Measurements from ENCODE around the gene RABGAP1L.
"Not testable (repeated sequence)": the region's sequence is repeated elsewhere in the genome, so short reads cannot be mapped to it uniquely, and the experiment has no call there.

RABGAP1L gene

GRCh38 chr1:174150499-174150898, 8.8 kb upstream of the RABGAP1L start:
- in situ Hi-C loops (cut with HindIII; ENCODE audit: low pct_ligation_motif_present, low pct_unique_long_range_greater_than_20kb, low sequenced_read_pairs): no loop called here
- DNase-seq: no peak

GRCh38 chr1:174152427-174152826, 6.9 kb upstream of the RABGAP1L start:
- no peak for DNase-seq
- in situ Hi-C loops (cut with HindIII; ENCODE audit: low pct_ligation_motif_present, low pct_unique_long_range_greater_than_20kb, low sequenced_read_pairs): no loop called here

DNA sequence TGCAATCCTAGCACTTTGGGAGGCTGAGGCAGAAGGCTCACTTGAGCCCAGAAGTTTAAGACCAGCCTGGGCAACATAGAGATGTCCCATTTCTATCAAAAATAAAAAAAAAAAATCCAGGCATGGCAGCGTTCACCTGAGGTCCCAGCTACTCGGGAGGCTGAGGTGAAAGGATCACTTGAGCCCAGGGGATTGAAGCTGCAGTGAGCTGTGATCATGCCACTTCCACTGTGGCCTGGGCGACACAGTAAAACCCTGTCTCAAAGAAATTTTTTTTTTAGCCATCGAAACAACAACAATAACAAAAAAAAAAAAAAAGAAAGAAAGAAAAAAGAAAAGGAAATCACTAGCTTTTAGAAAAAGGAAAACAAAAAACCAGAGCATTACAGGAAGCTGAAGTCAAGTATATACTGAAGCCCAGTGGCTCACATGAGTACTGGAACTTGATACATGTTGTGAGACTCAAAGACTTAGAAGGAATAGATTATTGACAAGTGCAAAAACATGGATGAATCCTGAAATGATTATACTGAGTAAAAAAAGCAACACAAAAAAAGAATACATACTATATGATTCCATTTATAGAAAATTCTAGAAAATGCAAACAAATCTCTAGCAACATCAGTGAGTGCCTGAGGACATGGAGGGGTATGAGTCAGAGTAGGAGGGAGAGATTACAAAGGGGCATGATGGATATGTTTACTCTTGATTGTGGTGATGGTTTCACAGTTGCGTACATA, 6.1 kb upstream of the RABGAP1L start:
- DNase-seq: no peak
- in situ Hi-C loops (cut with HindIII; ENCODE audit: low pct_ligation_motif_present, low pct_unique_long_range_greater_than_20kb, low sequenced_read_pairs): no loop called here

- DNase-seq: no peak
- in situ Hi-C loops (cut with HindIII; ENCODE audit: low pct_ligation_motif_present, low pct_unique_long_range_greater_than_20kb, low sequenced_read_pairs): no loop called here
These were observed 5.6 kb upstream of the RABGAP1L start for GRCh38 chr1:174153825-174154107.

DNA sequence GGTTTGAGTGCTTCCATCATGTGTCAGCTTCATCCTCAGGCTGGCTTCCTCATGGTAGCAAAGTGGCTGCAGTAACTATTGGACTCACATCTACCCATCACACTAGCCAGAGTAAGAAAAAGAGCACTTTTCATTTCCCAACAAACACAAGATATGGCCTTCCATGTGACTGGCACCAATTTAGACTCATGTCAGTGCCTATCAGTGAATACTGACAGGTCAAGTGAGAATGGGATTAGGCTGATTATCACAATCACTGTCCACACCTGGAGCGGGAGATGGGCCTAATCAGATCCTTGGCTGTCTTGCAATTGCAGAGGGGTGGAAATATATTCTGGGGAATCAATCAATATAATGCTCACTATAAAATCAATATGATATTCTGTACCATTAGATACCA, 2.9 kb upstream of the RABGAP1L start:
- in situ Hi-C loops (cut with HindIII; ENCODE audit: low pct_ligation_motif_present, low pct_unique_long_range_greater_than_20kb, low sequenced_read_pairs): no loop called here
- DNase-seq: no peak

- DNase-seq: no peak
- in situ Hi-C loops (cut with HindIII; ENCODE audit: low pct_ligation_motif_present, low pct_unique_long_range_greater_than_20kb, low sequenced_read_pairs): no loop called here
These were observed 2.0 kb upstream of the RABGAP1L start for GRCh38 chr1:174157157-174157806.

DNA sequence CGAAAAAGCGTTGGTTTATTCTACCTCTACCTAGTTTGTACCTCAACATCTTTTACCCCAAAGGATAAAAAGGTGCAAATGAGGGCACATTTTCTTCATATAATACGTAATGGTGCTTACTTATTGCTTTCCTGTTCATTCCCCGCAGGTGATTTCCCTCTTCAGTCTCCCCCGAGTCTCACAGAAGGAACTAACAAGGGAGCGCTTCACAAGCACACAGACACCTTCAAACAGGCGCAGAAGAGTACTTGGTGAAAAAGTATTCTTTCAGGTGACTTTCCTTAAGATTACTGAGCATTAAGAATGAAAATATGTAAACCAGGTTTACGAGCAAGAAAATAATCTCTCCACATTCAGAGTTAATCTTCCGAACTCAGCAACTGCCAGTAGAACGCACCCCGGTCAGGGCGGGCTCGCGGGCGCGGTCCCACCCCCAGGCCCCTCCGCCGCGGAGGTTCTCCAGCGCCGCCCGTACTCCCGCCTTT, 511 bp upstream of the RABGAP1L start:
- in situ Hi-C loops (cut with HindIII; ENCODE audit: low pct_ligation_motif_present, low pct_unique_long_range_greater_than_20kb, low sequenced_read_pairs): no loop called here
- DNase-seq: no peak

DNA sequence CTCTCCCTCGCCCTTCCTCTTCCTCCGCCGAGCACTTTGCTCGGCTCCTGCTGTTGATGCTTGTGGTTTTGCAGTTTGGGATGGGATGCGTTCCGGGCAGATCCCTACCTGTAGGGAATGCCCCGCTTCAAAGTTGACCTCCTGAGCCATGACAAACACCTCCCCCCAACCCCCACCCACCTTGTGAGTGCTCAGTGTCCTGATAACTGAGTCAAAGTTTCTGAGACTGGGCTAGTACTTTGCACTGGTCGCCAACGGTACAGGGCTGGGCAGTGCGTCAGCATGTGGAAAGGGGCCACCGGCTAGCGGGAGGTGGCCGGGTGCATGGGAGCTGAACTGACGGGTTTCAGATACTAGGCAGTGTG, 771 bp downstream of the RABGAP1L start:
- peak; percentile 25 for DNase-seq
- in situ Hi-C loops (cut with HindIII; ENCODE audit: low pct_ligation_motif_present, low pct_unique_long_range_greater_than_20kb, low sequenced_read_pairs): no loop called here

GRCh38 chr1:174160603-174161002, 1.3 kb downstream of the RABGAP1L start:
- DNase-seq: no peak
- in situ Hi-C loops (cut with HindIII; ENCODE audit: low pct_ligation_motif_present, low pct_unique_long_range_greater_than_20kb, low sequenced_read_pairs): no loop called here

DNA sequence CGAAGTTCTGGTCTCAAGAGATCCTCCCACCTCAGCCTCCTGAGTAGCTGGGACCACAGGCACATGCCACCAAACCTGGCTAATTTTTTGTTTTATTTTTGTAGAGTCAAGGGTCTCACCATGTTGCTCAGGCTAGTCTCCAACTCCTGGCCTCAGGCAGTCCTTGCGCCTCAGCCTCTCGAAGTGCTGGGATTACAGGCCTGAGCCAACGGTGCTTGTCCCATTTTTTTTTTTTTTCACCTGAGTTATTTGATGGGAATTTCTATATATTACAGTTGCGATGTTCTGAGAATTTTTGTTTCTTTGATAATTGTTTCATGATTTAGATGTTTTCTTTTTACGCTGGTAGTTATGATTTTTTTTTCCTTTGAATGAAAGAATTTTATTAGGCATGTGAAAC, 2.5 kb downstream of the RABGAP1L start:
- DNase-seq: no peak
- in situ Hi-C loops (cut with HindIII; ENCODE audit: low pct_ligation_motif_present, low pct_unique_long_range_greater_than_20kb, low sequenced_read_pairs): no loop called here

GRCh38 chr1:174164826-174165225, 5.5 kb downstream of the RABGAP1L start:
- in situ Hi-C loops (cut with HindIII; ENCODE audit: low pct_ligation_motif_present, low pct_unique_long_range_greater_than_20kb, low sequenced_read_pairs): no loop called here

GRCh38 chr1:174165471-174166137, 6.3 kb downstream of the RABGAP1L start:
- no peak for DNase-seq
- in situ Hi-C loops (cut with HindIII; ENCODE audit: low pct_ligation_motif_present, low pct_unique_long_range_greater_than_20kb, low sequenced_read_pairs): no loop called here

More at GRCh38 chr1:174164826-174165225, 5.5 kb downstream of the RABGAP1L start:
- DNase-seq: no peak

DNA sequence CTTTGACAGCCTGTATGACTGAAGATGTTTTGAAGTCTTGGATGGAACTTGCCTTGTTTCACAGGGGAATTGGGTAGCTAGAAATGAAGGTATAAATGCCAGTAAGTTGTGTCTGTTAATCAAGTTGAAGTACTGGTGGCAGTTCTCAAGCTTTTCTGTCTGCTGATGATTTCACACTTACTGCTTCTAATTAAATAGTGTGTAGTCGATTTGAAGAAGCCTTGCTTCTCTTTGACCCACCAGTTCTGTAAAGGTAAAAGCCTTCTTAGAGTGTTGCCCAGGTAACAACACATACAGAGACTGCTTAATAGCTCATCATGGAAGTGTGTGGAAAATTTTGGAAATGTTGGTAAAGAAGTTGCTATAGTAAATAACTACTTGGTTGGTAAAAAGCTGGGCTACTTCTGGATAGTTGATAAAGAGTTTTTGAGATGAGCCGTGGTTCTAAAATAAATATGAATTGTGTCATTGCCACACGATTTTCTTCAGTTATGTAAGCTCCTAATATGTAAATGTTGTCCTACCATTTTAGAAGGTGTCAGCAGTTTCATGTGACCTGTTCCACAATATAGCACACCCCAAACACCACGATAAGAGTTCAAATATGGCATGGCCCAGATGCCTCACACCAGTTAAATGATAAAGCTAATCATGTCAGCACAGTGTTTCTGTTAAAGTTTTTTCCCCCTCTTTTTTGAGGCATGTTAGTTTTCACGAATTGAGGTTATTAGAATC, 7.4 kb downstream of the RABGAP1L start:
- DNase-seq: no peak
- in situ Hi-C loops (cut with HindIII; ENCODE audit: low pct_ligation_motif_present, low pct_unique_long_range_greater_than_20kb, low sequenced_read_pairs): no loop called here

DNA sequence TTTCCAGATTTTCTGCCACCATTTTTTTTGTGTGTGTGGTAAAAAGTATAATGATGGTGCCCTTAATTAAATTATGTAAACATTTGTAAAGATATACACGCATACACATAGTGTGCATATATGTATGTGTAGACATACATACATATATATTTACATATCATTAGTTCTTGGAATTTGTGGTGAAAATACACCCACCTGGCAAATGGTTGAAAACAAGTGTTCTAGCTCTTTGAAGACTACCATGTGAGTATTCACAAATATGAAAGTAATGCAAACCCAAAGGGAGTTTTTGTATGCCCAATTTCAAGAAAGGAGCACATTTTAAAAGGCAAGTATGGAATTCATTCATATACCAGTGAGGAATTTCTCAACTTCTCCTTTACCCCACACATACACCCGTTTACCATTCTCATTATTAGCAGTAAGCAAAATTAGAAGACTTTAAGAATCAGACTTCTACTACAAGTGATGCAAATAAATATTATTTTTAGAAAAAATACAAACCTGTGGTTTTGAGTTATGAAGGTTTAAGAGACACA, 8.0 kb downstream of the RABGAP1L start:
- in situ Hi-C loops (cut with HindIII; ENCODE audit: low pct_ligation_motif_present, low pct_unique_long_range_greater_than_20kb, low sequenced_read_pairs): no loop called here
- DNase-seq: no peak

- in situ Hi-C loops (cut with HindIII; ENCODE audit: low pct_ligation_motif_present, low pct_unique_long_range_greater_than_20kb, low sequenced_read_pairs): no loop called here
- no peak for DNase-seq
These were observed 10.0 kb downstream of the RABGAP1L start for GRCh38 chr1:174169342-174169741.

DNA sequence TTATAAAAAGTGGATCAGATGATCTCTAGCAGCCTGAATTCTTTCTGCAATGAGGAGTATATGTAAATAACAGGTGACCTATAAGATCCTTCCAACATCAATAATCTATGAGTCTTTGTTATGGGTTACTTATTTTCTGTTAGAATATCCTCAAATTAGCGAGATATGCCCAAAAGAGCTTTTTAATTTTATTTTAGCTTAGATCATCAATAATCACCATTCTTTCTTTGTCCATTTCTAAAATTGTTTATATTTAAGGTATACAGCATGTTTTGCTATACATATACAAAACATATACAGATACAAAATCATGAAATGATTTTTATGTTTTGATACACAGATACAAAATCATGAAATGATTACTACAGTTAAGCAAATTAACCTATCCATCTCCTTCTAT, 11.8 kb downstream of the RABGAP1L start:
- no peak for DNase-seq
- in situ Hi-C loops (cut with HindIII; ENCODE audit: low pct_ligation_motif_present, low pct_unique_long_range_greater_than_20kb, low sequenced_read_pairs): no loop called here

DNA sequence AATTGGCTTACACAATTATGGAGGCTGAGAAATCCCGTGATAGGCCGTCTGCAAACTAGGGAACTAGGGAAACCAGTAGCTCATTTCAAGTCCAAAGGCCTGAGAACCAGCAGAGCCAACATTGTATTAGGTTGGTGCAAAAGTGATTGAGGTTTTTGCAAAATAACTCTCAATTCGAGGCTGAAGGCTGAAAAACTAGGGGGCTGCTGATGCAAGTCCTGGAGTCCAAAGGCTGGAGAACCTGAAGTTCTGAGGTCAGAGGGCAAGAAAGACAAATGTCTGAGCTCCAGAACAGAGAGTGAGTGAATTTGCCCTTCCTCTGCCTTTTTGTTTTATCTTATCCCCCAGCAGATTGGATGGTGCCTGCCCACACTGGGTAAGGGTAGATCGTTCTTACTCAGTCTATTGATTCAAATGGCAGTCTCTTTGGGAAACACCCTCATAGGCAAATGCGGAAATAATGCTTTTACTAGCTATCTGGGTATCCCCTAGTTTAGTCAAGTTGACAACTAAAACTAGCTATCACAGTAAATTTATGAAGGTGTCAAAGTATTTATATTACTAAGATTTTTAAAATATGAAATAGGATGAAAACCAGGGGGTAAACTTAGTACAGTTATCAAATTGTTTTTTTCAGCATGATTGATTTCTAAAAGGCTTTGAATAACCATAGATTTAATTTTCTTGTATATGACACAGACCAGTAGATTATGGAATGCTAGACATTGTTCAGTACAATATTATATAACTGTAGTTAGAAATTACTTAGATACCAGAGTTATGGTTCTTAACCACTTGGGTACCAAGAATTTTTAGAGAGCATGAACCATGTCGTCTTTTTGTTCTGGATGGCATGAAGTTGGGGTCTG, 15.4 kb downstream of the RABGAP1L start:
- no peak for DNase-seq
- in situ Hi-C loops (cut with HindIII; ENCODE audit: low pct_ligation_motif_present, low pct_unique_long_range_greater_than_20kb, low sequenced_read_pairs): no loop called here

DNA sequence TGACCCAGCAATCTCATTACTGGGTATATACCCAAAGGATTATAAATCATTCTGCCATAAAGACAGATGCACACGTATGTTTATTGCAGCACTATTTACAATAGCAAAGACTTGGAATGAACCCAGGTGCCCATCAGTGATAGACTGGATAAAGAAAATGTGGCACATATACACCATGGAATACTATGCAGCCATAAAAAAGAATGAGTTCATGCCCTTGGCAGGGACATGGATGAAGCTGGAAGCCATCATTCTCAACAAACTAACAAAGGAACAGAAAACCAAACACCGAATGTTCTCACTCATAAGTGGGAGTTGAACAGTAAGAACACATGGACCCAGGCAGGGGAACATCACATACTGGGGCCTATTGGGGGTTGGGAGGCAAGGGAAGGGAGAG, 19.1 kb downstream of the RABGAP1L start:
- DNase-seq; in situ Hi-C loops (cut with HindIII; ENCODE audit: low pct_ligation_motif_present, low pct_unique_long_range_greater_than_20kb, low sequenced_read_pairs): not testable (repeated sequence)
